ENCODE data around the gene SAMMSON.

Gene SAMMSON

DNA sequence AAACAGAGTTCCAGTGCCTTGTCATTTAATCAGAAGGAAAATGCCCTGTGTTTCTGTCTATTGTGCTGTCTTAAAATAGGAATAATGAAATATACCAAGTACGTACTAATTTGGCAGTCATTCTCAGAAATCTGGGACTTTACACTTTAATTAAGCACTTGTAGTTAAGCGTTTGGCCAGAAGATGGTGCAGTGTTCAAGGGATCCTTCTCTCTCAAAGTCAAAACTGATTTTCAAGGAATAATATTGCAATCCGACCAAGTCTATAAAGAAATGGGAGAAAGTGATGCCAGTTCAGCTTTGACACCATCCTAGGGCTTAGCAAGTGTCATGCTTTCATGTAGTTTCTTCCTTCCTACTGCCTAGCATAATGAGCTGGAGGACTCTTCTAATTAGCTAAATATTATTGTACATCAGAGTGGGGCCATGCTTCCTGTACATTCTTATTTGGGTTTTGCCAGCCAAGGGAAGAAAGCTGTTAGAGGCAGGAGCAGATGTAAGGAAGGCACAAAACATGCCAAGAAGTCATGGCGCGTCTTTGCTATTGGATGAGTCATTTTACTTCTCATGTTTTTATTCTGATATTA, 64.8 kb downstream of the SAMMSON start:
- TF ChIP-seq TAF1 (IDR thresholded peaks at IDR 0.05; ENCODE audit: borderline replicate concordance, insufficient read depth, low read length) (no peak), POLR2AphosphoS5 (IDR thresholded peaks at IDR 0.05; ENCODE audit: low read depth, low read length) (no peak), FOXP2 (optimal IDR thresholded peaks at IDR 0.05; ENCODE audit: borderline replicate concordance, extremely low read depth, extremely low read length, insufficient read depth) (no peak)

GRCh38 chr3:70065696-70066253, 66.2 kb downstream of the SAMMSON start:
- no peak for TF ChIP-seq TAF1 (IDR thresholded peaks at IDR 0.05; ENCODE audit: borderline replicate concordance, insufficient read depth, low read length)
- TF ChIP-seq FOXP2 (optimal IDR thresholded peaks at IDR 0.05; ENCODE audit: borderline replicate concordance, extremely low read depth, extremely low read length, insufficient read depth): no peak
- no peak for TF ChIP-seq SIN3A (IDR thresholded peaks at IDR 0.05; ENCODE audit: borderline replicate concordance, insufficient read depth, low read length)

DNA sequence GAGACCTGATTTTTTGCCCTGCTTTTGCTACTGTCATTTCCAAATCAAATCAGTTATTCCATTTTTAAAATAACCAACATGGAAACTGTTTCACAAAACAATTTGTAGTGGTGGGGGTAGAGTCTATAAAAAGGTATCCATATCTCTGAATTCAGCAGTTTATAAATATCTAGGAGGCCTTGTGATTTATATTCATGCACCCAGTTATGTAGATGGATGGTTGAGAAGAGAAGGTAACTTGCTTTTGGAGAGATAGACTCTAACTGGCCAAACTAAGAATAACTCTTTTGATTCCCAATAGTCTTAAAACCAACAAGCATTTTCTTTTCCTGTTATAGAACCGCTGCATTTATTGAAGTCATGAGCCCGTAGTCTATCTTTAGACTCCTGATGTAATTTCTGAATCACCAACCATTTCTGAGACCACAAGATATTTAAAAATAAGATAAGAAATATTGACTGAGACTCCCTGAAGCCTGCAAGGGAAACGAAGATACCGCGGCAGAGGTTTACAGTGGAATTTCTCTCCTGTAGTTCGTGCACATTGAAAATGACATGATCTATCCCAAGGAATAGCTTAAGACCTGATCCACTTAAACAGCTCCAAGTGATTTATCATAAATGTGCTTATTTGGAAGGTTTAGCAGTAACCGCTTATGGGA, 68.5 kb downstream of the SAMMSON start:
- TF ChIP-seq TAF1 (IDR thresholded peaks at IDR 0.05; ENCODE audit: borderline replicate concordance, insufficient read depth, low read length) (no peak), FOXP2 (optimal IDR thresholded peaks at IDR 0.05; ENCODE audit: borderline replicate concordance, extremely low read depth, extremely low read length, insufficient read depth) (no peak), SIN3A (IDR thresholded peaks at IDR 0.05; ENCODE audit: borderline replicate concordance, insufficient read depth, low read length) (no peak), POLR2AphosphoS5 (IDR thresholded peaks at IDR 0.05; ENCODE audit: low read depth, low read length) (no peak)
- TF ChIP-seq, protein P1, sequence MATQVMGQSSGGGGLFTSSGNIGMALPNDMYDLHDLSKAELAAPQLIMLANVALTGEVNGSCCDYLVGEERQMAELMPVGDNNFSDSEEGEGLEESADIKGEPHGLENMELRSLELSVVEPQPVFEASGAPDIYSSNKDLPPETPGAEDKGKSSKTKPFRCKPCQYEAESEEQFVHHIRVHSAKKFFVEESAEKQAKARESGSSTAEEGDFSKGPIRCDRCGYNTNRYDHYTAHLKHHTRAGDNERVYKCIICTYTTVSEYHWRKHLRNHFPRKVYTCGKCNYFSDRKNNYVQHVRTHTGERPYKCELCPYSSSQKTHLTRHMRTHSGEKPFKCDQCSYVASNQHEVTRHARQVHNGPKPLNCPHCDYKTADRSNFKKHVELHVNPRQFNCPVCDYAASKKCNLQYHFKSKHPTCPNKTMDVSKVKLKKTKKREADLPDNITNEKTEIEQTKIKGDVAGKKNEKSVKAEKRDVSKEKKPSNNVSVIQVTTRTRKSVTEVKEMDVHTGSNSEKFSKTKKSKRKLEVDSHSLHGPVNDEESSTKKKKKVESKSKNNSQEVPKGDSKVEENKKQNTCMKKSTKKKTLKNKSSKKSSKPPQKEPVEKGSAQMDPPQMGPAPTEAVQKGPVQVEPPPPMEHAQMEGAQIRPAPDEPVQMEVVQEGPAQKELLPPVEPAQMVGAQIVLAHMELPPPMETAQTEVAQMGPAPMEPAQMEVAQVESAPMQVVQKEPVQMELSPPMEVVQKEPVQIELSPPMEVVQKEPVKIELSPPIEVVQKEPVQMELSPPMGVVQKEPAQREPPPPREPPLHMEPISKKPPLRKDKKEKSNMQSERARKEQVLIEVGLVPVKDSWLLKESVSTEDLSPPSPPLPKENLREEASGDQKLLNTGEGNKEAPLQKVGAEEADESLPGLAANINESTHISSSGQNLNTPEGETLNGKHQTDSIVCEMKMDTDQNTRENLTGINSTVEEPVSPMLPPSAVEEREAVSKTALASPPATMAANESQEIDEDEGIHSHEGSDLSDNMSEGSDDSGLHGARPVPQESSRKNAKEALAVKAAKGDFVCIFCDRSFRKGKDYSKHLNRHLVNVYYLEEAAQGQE (IDR thresholded peaks at IDR 0.05; ENCODE audit: insufficient read depth in 1 of 2, low read depth in 2 of 2, low read length in 2 of 2): no peak

GRCh38 chr3:70069557-70069956, 70.0 kb downstream of the SAMMSON start:
- no peak for TF ChIP-seq POLR2AphosphoS5 (IDR thresholded peaks at IDR 0.05; ENCODE audit: low read depth, low read length)
- no peak for TF ChIP-seq SIN3A (IDR thresholded peaks at IDR 0.05; ENCODE audit: borderline replicate concordance, insufficient read depth, low read length)
- TF ChIP-seq FOXP2 (optimal IDR thresholded peaks at IDR 0.05; ENCODE audit: borderline replicate concordance, extremely low read depth, extremely low read length, insufficient read depth): no peak
- TF ChIP-seq TAF1 (IDR thresholded peaks at IDR 0.05; ENCODE audit: borderline replicate concordance, insufficient read depth, low read length): no peak
- TF ChIP-seq, protein P1 (IDR thresholded peaks at IDR 0.05; ENCODE audit: insufficient read depth in 1 of 2, low read depth in 2 of 2, low read length in 2 of 2): no peak

DNA sequence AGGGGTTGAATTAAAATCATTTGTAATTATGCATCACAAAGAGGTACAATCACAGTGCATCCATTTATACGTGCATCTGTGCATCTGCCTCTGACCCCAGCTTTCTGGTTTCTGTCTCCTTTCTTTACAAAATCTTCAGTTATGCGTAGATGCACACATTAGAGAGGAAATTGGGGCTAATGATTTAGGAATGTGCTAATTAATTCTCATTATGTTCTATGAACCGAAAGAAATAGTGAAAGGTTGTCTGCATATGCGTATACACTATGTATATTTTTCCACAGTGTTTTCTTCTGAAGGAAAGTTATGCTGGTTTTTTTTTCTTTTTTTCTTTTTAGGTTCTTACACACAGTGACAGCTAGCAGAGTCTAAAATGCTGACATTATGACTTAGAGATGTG, 71.6 kb downstream of the SAMMSON start:
- no peak for TF ChIP-seq POLR2AphosphoS5 (IDR thresholded peaks at IDR 0.05; ENCODE audit: low read depth, low read length)
- TF ChIP-seq SIN3A (IDR thresholded peaks at IDR 0.05; ENCODE audit: borderline replicate concordance, insufficient read depth, low read length): no peak
- no peak for TF ChIP-seq TAF1 (IDR thresholded peaks at IDR 0.05; ENCODE audit: borderline replicate concordance, insufficient read depth, low read length)
- no peak for TF ChIP-seq FOXP2 (optimal IDR thresholded peaks at IDR 0.05; ENCODE audit: borderline replicate concordance, extremely low read depth, extremely low read length, insufficient read depth)
- TF ChIP-seq, protein P1 (IDR thresholded peaks at IDR 0.05; ENCODE audit: insufficient read depth in 1 of 2, low read depth in 2 of 2, low read length in 2 of 2): no peak

DNA sequence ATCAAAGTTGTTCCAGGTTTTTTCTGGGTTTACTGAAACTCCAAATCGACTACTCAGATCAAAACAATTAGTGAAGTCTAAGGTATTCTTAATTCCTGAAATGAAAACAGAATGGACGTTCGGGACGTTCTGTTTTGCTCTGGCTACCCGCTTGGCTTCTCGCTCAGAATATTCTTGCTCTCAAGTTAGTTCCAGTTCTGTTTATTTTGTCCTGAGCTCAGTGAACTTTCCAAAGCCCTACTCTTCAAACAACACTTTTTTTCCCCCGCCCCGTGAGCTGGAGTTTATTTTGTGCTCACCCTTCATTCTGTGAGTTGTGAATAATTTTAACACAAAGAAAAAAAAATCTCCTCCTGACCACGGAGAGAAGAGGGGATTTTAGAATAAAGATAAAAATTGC, 72.6 kb downstream of the SAMMSON start:
- TF ChIP-seq POLR2AphosphoS5 (IDR thresholded peaks at IDR 0.05; ENCODE audit: low read depth, low read length): no peak
- TF ChIP-seq SIN3A (IDR thresholded peaks at IDR 0.05; ENCODE audit: borderline replicate concordance, insufficient read depth, low read length): no peak
- no peak for TF ChIP-seq TAF1 (IDR thresholded peaks at IDR 0.05; ENCODE audit: borderline replicate concordance, insufficient read depth, low read length)
- TF ChIP-seq FOXP2 (optimal IDR thresholded peaks at IDR 0.05; ENCODE audit: borderline replicate concordance, extremely low read depth, extremely low read length, insufficient read depth): no peak
- TF ChIP-seq, protein P1 (IDR thresholded peaks at IDR 0.05; ENCODE audit: insufficient read depth in 1 of 2, low read depth in 2 of 2, low read length in 2 of 2): no peak
